Keratinocyte (primary cell): Measurements from ENCODE around the gene ABCA12. TPM values are rescaled to one million over a fixed set of nuclear protein-coding genes. Genes with fewer than 3 reads are reported as not detected.

Experiments used
- DNase-seq: peaks from one replicate; pipeline ENCODE4 v3.0.0-alpha.2; 2011; ENCODE audit warnings: low read depth, missing footprints, low spot score
- FAIRE-seq: peaks from 2 replicates; lab custom pipeline; 2011; peaks lifted over from hg19 to GRCh38; lab: Jason Lieb, UNC
- H2AFZ ChIP-seq: 2 replicates; pipeline ENCODE4 v1.6.0; 2012; ENCODE audit warnings: low read length, control low read depth, inconsistent platforms; ENCODE audit not compliant: control insufficient read depth
- H3K27ac ChIP-seq: 2 replicates; pipeline ENCODE4 v1.5.1; 2011; ENCODE audit warnings: low read length; ENCODE audit not compliant: control insufficient read depth, insufficient read depth
- H3K27me3 ChIP-seq: 3 replicates; pipeline ENCODE4 v1.6.0; 2011; ENCODE audit warnings: low read length; ENCODE audit not compliant: control insufficient read depth, insufficient read depth; ENCODE audit errors: extremely low read depth
- H3K36me3 ChIP-seq, 2 experiments: 2 replicates in 1 of 2; 3 replicates in 1 of 2; pipeline ENCODE4 v1.5.1; 2011; ENCODE audit warnings: low read length in 2 of 2, mild to moderate bottlenecking in 1 of 2; ENCODE audit not compliant: control insufficient read depth in 2 of 2, insufficient read depth in 2 of 2; ENCODE audit errors: extremely low read depth in 1 of 2
- H3K4me1 ChIP-seq: 3 replicates; pipeline ENCODE4 v1.5.1; 2011; ENCODE audit warnings: low read length; ENCODE audit not compliant: control insufficient read depth, insufficient read depth; ENCODE audit errors: extremely low read depth
- H3K4me2 ChIP-seq: 3 replicates; pipeline ENCODE4 v1.6.0; 2011; ENCODE audit warnings: low read depth, low read length; ENCODE audit not compliant: control insufficient read depth, insufficient read depth; ENCODE audit errors: extremely low read depth
- H3K4me3 ChIP-seq, 3 experiments: fragments of 200-600 bp in 1 of 3; sonication (generic) in 1 of 3; 2 replicates in 2 of 3; 3 replicates in 1 of 3; pipeline ENCODE4 v1.5.1; 2011 to 2016; ENCODE audit warnings: low read length in 3 of 3, mild to moderate bottlenecking in 3 of 3, control low read depth in 2 of 3, inconsistent platforms in 1 of 3, low read depth in 1 of 3, mixed read lengths in 1 of 3, mixed run types in 1 of 3, moderate library complexity in 1 of 3; ENCODE audit not compliant: control insufficient read depth in 2 of 3, insufficient read depth in 2 of 3; ENCODE audit errors: extremely low read depth in 1 of 3
- H3K79me2 ChIP-seq: 2 replicates; pipeline ENCODE4 v1.6.0; 2012; ENCODE audit warnings: low read length; ENCODE audit not compliant: control insufficient read depth, insufficient read depth
- H3K9ac ChIP-seq: 3 replicates; pipeline ENCODE4 v1.6.0; 2011; ENCODE audit warnings: low read length; ENCODE audit not compliant: control insufficient read depth, insufficient read depth; ENCODE audit errors: extremely low read depth
- H3K9me1 ChIP-seq: 3 replicates; pipeline ENCODE4 v1.6.0; 2011; ENCODE audit warnings: low read length; ENCODE audit not compliant: control insufficient read depth, insufficient read depth; ENCODE audit errors: extremely low read depth
- H3K9me3 ChIP-seq: 2 replicates; pipeline ENCODE4 v1.5.1; 2012; ENCODE audit warnings: low read depth, low read length; ENCODE audit not compliant: control insufficient read depth
- H4K20me1 ChIP-seq: 3 replicates; pipeline ENCODE4 v1.6.0; 2011; ENCODE audit warnings: low read length; ENCODE audit not compliant: control insufficient read depth, insufficient read depth; ENCODE audit errors: extremely low read depth
- CTCF ChIP-seq, 3 experiments: IDR thresholded peaks in 1 of 3; conservative IDR thresholded peaks in 1 of 3; optimal IDR thresholded peaks in 1 of 3; 2 replicates in 2 of 3; 3 replicates in 1 of 3; pipeline versions ENCODE3 to v1.5.1; 2011; ENCODE audit warnings: low read length in 3 of 3, mild to moderate bottlenecking in 3 of 3, moderate library complexity in 2 of 3, control low read depth in 1 of 3, inconsistent platforms in 1 of 3; ENCODE audit not compliant: insufficient read depth in 2 of 3; ENCODE audit errors: extremely low read depth in 1 of 3
- EZH2 ChIP-seq: IDR thresholded peaks from one replicate; pipeline ENCODE4 v1.6.1; 2012; ENCODE audit warnings: inconsistent platforms, mild to moderate bottlenecking, low read length, moderate library complexity
- dilution Hi-C: fragments of 300-500 bp; cut with MboI; formaldehyde crosslinking; loops from one replicate; pipeline ENCODE4 v1.7.0; 2020; ENCODE audit warnings: low sequenced_read_pairs; ENCODE audit not compliant: extremely low pct_ligation_motif_present
- polyA plus RNA-seq, 5 experiments: library from polyadenylated mRNA; depleted of rRNA in 3 of 5; stranded (reverse) in 3 of 5; stranded (forward) in 1 of 5; unstranded in 1 of 5; fragments of >200 nt; gene quantifications; 1 replicate in 1 of 5; 2 replicates in 3 of 5; 3 replicates in 1 of 5; pipeline versions ENCODE4 v1.2.1 to v1.2.3, GENCODE V29; 2011 to 2012; ENCODE audit warnings: missing spikeins in 2 of 5, low read depth in 1 of 5, low replicate concordance in 1 of 5

The ABCA12 gene
- polyA plus RNA-seq, 1 donor (not counting 4 experiments of a cell fraction or from before 2014, with no cell fraction given) = 10.9 TPM

- Histone ChIP-seq H3K27me3 (no peaks in the 10 kb centered on the region), H3K9me1 (no peaks in the 10 kb centered on the region), H3K4me3 (no peak overlapping the region), H3K9me3 (no peaks in the 10 kb centered on the region), H4K20me1 (no peaks in the 10 kb centered on the region), H3K4me1 (peaks cover 9% of the 10 kb centered on the region), H3K79me2 (no peaks in the 10 kb centered on the region), H3K4me2 (no peak overlapping the region), H3K9ac (no peak overlapping the region), H3K36me3 (no peaks in the 10 kb centered on the region), H2AFZ (no peak overlapping the region), H3K27ac (no peak overlapping the region)
- TF ChIP-seq CTCF (optimal IDR thresholded peaks at IDR 0.05 in 1 of 3, IDR thresholded peaks at IDR 0.05 in 1 of 3, conservative IDR thresholded peaks at IDR 0.05 in 1 of 3; ENCODE audit: extremely low read depth in 1 of 3, insufficient read depth in 2 of 3, low read length in 3 of 3) = no peak
- TF ChIP-seq EZH2 = no peak
- FAIRE-seq = no peak
- dilution Hi-C loops = no loop called here
- DNase-seq = no peak
Observed at GRCh38 chr2:215098875-215099274, 39.6 kb downstream of the ABCA12 start.

GRCh38 chr2:215084080-215084479 is 54.3 kb downstream of the ABCA12 start:
- no peak for FAIRE-seq
- dilution Hi-C loops = no loop called here

More at GRCh38 chr2:215084080-215084479, 54.3 kb downstream of the ABCA12 start:
- H3K79me2 ChIP-seq = no peaks in the 10 kb centered on the region
- H3K4me1 ChIP-seq = no peaks in the 10 kb centered on the region
- no peak overlapping the region for H2AFZ ChIP-seq
- no peaks in the 10 kb centered on the region for H4K20me1 ChIP-seq
- H3K27me3 ChIP-seq = no peaks in the 10 kb centered on the region
- H3K9me1 ChIP-seq = no peaks in the 10 kb centered on the region
- no peaks in the 10 kb centered on the region for H3K36me3 ChIP-seq
- DNase-seq = no peak
- H3K4me2 ChIP-seq = no peak overlapping the region
- H3K27ac ChIP-seq = no peak overlapping the region
- no peaks in the 10 kb centered on the region for H3K9me3 ChIP-seq
- no peak overlapping the region for H3K9ac ChIP-seq
- no peak overlapping the region for H3K4me3 ChIP-seq
- TF ChIP-seq EZH2 (no peak), CTCF (optimal IDR thresholded peaks at IDR 0.05 in 1 of 3, IDR thresholded peaks at IDR 0.05 in 1 of 3, conservative IDR thresholded peaks at IDR 0.05 in 1 of 3; ENCODE audit: extremely low read depth in 1 of 3, insufficient read depth in 2 of 3, low read length in 3 of 3) (no peak)
